ENCODE data around the gene HSF4. TPM values are rescaled to one million over a fixed set of nuclear protein-coding genes. Genes with fewer than 3 reads are reported as not detected.

Gene HSF4
- total and polyA plus RNA-seq, 12 donors = 9.1 to 199 (median 38.6) TPM

DNA sequence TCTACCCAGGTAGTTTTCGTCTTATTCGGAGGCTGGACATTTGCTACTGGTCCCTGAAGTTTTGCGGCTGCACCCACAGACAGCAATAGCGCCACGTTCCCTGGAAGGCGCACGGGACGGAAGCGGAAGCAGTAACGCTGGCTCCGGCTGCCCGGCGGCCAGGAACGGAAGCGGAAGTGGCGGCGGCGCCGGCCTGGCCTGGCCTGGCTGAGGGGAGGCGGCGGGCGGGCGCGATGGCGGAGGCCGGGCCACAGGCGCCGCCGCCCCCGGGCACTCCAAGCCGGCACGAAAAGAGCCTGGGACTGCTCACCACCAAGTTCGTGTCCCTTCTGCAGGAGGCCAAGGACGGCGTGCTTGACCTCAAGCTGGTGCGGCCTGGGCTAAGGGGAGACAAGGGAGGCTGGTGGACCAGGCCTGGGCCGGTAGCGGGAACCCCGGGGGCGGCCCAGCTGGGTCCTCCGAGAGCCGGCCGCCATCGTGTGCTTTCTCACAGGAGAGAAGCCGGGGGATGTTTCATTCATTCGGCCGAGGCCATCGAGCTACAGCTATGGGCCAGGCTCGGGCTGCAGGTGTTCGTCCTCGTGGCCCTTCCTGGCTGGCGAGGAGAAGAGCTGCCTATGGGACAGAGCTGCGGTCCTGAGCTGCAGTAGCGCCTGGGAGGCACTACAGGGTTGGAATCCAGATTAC is 27.6 kb downstream of the HSF4 start, which contains the start of gene E2F4:
Gene E2F4 (plus strand): TSS at position 161 of the 687 bp plus-strand sequence. CDS start 73 bp downstream, at position 234.
- H3K27ac ChIP-seq = peak within 1 kb of the TSS; percentile 13 to 94 (median 86)
- WGBS, 2 donors = 0 to 1% methylated on average over 54 of the region's 54 CpGs
- TF ChIP-seq, protein P1, sequence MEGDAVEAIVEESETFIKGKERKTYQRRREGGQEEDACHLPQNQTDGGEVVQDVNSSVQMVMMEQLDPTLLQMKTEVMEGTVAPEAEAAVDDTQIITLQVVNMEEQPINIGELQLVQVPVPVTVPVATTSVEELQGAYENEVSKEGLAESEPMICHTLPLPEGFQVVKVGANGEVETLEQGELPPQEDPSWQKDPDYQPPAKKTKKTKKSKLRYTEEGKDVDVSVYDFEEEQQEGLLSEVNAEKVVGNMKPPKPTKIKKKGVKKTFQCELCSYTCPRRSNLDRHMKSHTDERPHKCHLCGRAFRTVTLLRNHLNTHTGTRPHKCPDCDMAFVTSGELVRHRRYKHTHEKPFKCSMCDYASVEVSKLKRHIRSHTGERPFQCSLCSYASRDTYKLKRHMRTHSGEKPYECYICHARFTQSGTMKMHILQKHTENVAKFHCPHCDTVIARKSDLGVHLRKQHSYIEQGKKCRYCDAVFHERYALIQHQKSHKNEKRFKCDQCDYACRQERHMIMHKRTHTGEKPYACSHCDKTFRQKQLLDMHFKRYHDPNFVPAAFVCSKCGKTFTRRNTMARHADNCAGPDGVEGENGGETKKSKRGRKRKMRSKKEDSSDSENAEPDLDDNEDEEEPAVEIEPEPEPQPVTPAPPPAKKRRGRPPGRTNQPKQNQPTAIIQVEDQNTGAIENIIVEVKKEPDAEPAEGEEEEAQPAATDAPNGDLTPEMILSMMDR (IDR thresholded peaks at IDR 0.05) = peak in 1 of 9 donors; percentile 8
- intact Hi-C loops (cut with DNase I) = loop anchor here in 4 of 10 donors (2.0 to 5.0 kb wide), 3 partner anchors 35 to 55 kb away; partner anchors contain the start of genes TMEM208 (in 3 of the 4), FHOD1 (in 1 of the 4) and SLC9A5 (in 1 of the 4)
- no peaks in the 10 kb centered on the region for H3K27me3 ChIP-seq
- DNase-seq (peak; percentile 92), ATAC-seq (peak; percentile 88 to 97 (median 94))
- H3K4me3 ChIP-seq = peak within 1 kb of the TSS; percentile 78 to 100 (median 90)
- H3K9me3 ChIP-seq = no peaks in the 10 kb centered on the region
- peaks cover 18 to 52% (median 33%) of the 10 kb centered on the region in 9 donors for H3K4me1 ChIP-seq
- H3K36me3 ChIP-seq = peaks cover 3 to 42% (median 34%) of the 10 kb centered on the region in 9 donors

DNA sequence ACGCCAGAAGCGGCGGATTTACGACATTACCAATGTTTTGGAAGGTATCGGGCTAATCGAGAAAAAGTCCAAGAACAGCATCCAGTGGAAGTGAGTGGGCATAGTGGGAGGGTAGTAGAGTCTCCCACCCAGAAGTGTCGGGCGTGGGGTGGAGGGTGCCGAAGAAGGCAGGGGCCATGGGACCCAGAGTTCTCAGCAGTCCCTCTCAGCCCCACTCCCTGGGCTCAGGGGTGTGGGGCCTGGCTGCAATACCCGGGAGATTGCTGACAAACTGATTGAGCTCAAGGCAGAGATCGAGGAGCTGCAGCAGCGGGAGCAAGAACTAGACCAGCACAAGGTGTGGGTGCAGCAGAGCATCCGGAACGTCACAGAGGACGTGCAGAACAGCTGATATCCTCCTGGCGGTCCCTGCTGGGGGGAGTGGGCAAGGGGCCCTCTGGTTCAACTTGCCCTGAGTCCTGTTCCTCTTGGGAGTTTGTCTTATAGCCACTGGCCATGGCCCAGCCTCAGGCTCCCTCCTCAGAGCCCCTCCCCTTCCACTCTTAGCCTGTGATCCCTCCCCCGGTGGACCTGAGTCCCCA is 28.3 kb downstream of the HSF4 start:
- Histone ChIP-seq H3K27me3 (no peaks in the 10 kb centered on the region), H3K36me3 (peaks cover 3 to 49% (median 41%) of the 10 kb centered on the region in 9 donors), H3K4me3 (peak overlapping the region; percentile 78 to 100 (median 90)), H3K9me3 (no peaks in the 10 kb centered on the region), H3K4me1 (peaks cover 18 to 59% (median 33%) of the 10 kb centered on the region in 9 donors), H3K27ac (peak overlapping the region in 9 of 10 donors; percentile 81 to 94 (median 86))
- no peak for ATAC-seq
- intact Hi-C loops (cut with DNase I) = loop anchor here in 3 of 10 donors (5.0 kb wide), 2 partner anchors 34 to 54 kb away; partner anchors contain the start of genes TMEM208 (in 2 of the 3), FHOD1 (in 1 of the 3) and SLC9A5 (in 1 of the 3)
- WGBS, 2 donors = 28 to 31% methylated on average over 17 of the region's 17 CpGs
- TF ChIP-seq, protein P1 (IDR thresholded peaks at IDR 0.05) = no peak
- DNase-seq = no peak

DNA sequence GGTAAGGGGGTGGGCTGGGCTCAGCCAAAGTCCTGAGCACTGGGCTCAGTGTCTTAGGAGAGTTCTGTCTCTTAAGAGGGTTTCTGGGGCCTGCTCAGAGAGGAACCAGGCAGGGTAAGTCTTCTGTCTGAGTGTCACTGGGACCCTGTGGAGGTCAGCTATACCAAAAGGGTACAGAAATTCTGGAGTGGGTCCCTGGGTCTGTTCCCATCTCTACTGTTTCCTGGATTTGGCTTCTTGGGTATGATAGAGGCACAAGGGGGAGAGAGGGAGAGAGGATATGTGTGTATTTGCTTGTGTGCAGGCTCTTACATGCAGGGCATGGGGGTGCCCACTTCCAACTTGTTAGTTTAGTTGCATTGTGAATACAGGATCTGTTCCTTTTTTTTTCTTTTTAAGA is 29.0 kb downstream of the HSF4 start:
- H3K4me1 ChIP-seq = peaks cover 18 to 66% (median 34%) of the 10 kb centered on the region in 9 donors
- intact Hi-C loops (cut with DNase I) = loop anchor here in 3 of 10 donors (5.0 kb wide), 2 partner anchors 34 to 54 kb away; partner anchors contain the start of genes TMEM208 (in 2 of the 3), FHOD1 (in 1 of the 3) and SLC9A5 (in 1 of the 3)
- H3K27ac ChIP-seq = peak overlapping the region in 4 of 10 donors; percentile 86 to 94 (median 90)

More for the DNA sequence above, 29.0 kb downstream of the HSF4 start:
- DNase-seq = no peak
- Histone ChIP-seq H3K4me3 (peak overlapping the region in 8 of 10 donors; percentile 78 to 100 (median 88)), H3K36me3 (peaks cover 3 to 56% (median 44%) of the 10 kb centered on the region in 9 donors), H3K9me3 (no peaks in the 10 kb centered on the region), H3K27me3 (no peaks in the 10 kb centered on the region)
- ATAC-seq = no peak
- TF ChIP-seq, protein P1 (IDR thresholded peaks at IDR 0.05) = no peak
